Measurements from ENCODE around the gene SRI.
A peak's percentile ranks its signal among the peaks of the same experiment; 100 is the strongest.
"Not testable (repeated sequence)": the region's sequence is repeated elsewhere in the genome, so short reads cannot be mapped to it uniquely, and the experiment has no call there.

The SRI gene

GRCh38 chr7:88219781-88220747, at the start of gene SRI:
Gene SRI, minus strand, starts transcription at chr7:88220038. Its CDS starts 12 bp downstream, at chr7:88220026.
- DNase-seq = peak in 1 of 2 experiments; percentile 17

- no peak for DNase-seq
Observed at GRCh38 chr7:88269586-88269985, 49.7 kb upstream of the SRI start.

- no peak for DNase-seq
Observed at GRCh38 chr7:88268858-88269257, 49.0 kb upstream of the SRI start.

- DNase-seq = no peak
Observed at GRCh38 chr7:88268051-88268450, 48.2 kb upstream of the SRI start.

- DNase-seq = no peak
Observed at GRCh38 chr7:88267421-88267820, 47.6 kb upstream of the SRI start.

- not testable (repeated sequence) for DNase-seq
Observed at GRCh38 chr7:88264987-88265386, 45.1 kb upstream of the SRI start.

- DNase-seq = no peak
Observed at GRCh38 chr7:88262562-88262961, 42.7 kb upstream of the SRI start.

GRCh38 chr7:88260719-88261118, 40.9 kb upstream of the SRI start:
- no peak for DNase-seq

- no peak for DNase-seq
Observed at GRCh38 chr7:88259656-88260380, 40.0 kb upstream of the SRI start.

GRCh38 chr7:88258296-88258695, 38.5 kb upstream of the SRI start:
- not testable (repeated sequence) for DNase-seq

- no peak for DNase-seq
Observed at GRCh38 chr7:88256906-88257305, 37.1 kb upstream of the SRI start.

GRCh38 chr7:88254721-88255424, 35.0 kb upstream of the SRI start:
- DNase-seq = no peak

GRCh38 chr7:88253640-88254039, 33.8 kb upstream of the SRI start:
- DNase-seq = no peak

- no peak for DNase-seq
Observed at GRCh38 chr7:88244258-88244657, 24.4 kb upstream of the SRI start.

- peak in 1 of 2 experiments; percentile 33 for DNase-seq
Observed at GRCh38 chr7:88243345-88243909, 23.6 kb upstream of the SRI start.

GRCh38 chr7:88239852-88240251, 20.0 kb upstream of the SRI start:
- no peak for DNase-seq

- DNase-seq = no peak
Observed at GRCh38 chr7:88233828-88234227, 14.0 kb upstream of the SRI start.

- no peak for DNase-seq
Observed at GRCh38 chr7:88230646-88231045, 10.8 kb upstream of the SRI start.

GRCh38 chr7:88229302-88229995, 9.6 kb upstream of the SRI start:
- no peak for DNase-seq

- no peak for DNase-seq
Observed at GRCh38 chr7:88226886-88227516, 7.2 kb upstream of the SRI start.

GRCh38 chr7:88226201-88226600, 6.4 kb upstream of the SRI start:
- DNase-seq = no peak

Data from cerebellar nuclear complex (tissue), 1 donor.